Mesenchymal stem cell (in vitro differentiated cells and primary cell): ENCODE results near the gene RAD51B.

Experiments
- DNase-seq: peaks from one replicate; pipeline ENCODE4 v3.0.0-alpha.2; 2013
- H2AFZ ChIP-seq: one replicate; pipeline ENCODE4 v1.6.1; 2013; ENCODE audit warnings: low read depth, mild to moderate bottlenecking, control low read depth, inconsistent platforms, low read length, moderate library complexity
- H2AK5ac ChIP-seq: 2 replicates; pipeline ENCODE4 v1.6.1; 2013; ENCODE audit warnings: low read length, moderate library complexity, mild to moderate bottlenecking, inconsistent platforms; ENCODE audit not compliant: severe bottlenecking
- H2BK120ac ChIP-seq: one replicate; pipeline ENCODE4 v1.6.1; 2013; ENCODE audit warnings: low read depth, mild to moderate bottlenecking, inconsistent platforms, low read length, moderate library complexity
- H2BK12ac ChIP-seq, 2 experiments: one replicate each; pipeline ENCODE4 v1.6.1; 2013; ENCODE audit warnings: inconsistent platforms in 2 of 2, low read length in 2 of 2, mild to moderate bottlenecking in 2 of 2, moderate library complexity in 2 of 2, control low read depth in 1 of 2
- H2BK15ac ChIP-seq: one replicate; pipeline ENCODE4 v1.6.1; 2013; ENCODE audit warnings: mild to moderate bottlenecking, low read depth, inconsistent platforms; ENCODE audit not compliant: poor library complexity, severe bottlenecking
- H2BK5ac ChIP-seq: 2 replicates; pipeline ENCODE4 v1.6.1; 2013; ENCODE audit warnings: low read depth, mild to moderate bottlenecking, low read length, control low read depth, inconsistent platforms; ENCODE audit not compliant: poor library complexity, severe bottlenecking
- H3K14ac ChIP-seq, 2 experiments: one replicate each; pipeline ENCODE4 v1.6.1; 2013; ENCODE audit warnings: inconsistent platforms in 2 of 2, low read length in 2 of 2, control low read depth in 1 of 2, mild to moderate bottlenecking in 1 of 2, moderate library complexity in 1 of 2
- H3K18ac ChIP-seq, 2 experiments: one replicate each; pipeline ENCODE4 v1.6.1; 2013; ENCODE audit warnings: inconsistent platforms in 2 of 2, low read length in 2 of 2, control low read depth in 1 of 2, low read depth in 1 of 2, mild to moderate bottlenecking in 1 of 2
- H3K23ac ChIP-seq, 2 experiments: one replicate each; pipeline ENCODE4 v1.6.1; 2013; ENCODE audit warnings: inconsistent platforms in 2 of 2, low read length in 2 of 2, mild to moderate bottlenecking in 2 of 2, moderate library complexity in 2 of 2, control low read depth in 1 of 2
- H3K27ac ChIP-seq: 2 replicates; pipeline ENCODE4 v1.5.1; 2013; ENCODE audit warnings: mild to moderate bottlenecking, moderate library complexity, low read length, control low read depth, inconsistent platforms; ENCODE audit not compliant: poor library complexity, severe bottlenecking
- H3K27me3 ChIP-seq, 2 experiments: 2 replicates each; pipeline versions ENCODE4 v1.6.1 to v1.7.0; 2013; ENCODE audit warnings: low read length in 2 of 2, mild to moderate bottlenecking in 2 of 2, moderate library complexity in 2 of 2, control low read depth in 1 of 2, inconsistent platforms in 1 of 2; ENCODE audit not compliant: control insufficient read depth in 1 of 2, insufficient read depth in 1 of 2
- H3K36me3 ChIP-seq, 2 experiments: 2 replicates each; pipeline versions ENCODE4 v1.6.1 to v1.7.0; 2013; ENCODE audit warnings: low read length in 2 of 2, control low read depth in 1 of 2, inconsistent platforms in 1 of 2, low read depth in 1 of 2, mild to moderate bottlenecking in 1 of 2; ENCODE audit not compliant: insufficient read depth in 2 of 2, control insufficient read depth in 1 of 2
- H3K4ac ChIP-seq, 2 experiments: one replicate each; pipeline ENCODE4 v1.6.1; 2013; ENCODE audit warnings: inconsistent platforms in 2 of 2, low read length in 2 of 2, mild to moderate bottlenecking in 2 of 2, moderate library complexity in 2 of 2, control low read depth in 1 of 2, low read depth in 1 of 2
- H3K4me1 ChIP-seq: 2 replicates; pipeline ENCODE4 v1.6.1; 2013; ENCODE audit warnings: low read depth, low read length, control low read depth; ENCODE audit not compliant: control insufficient read depth, insufficient read depth
- H3K4me2 ChIP-seq: 2 replicates; pipeline ENCODE4 v1.6.1; 2013; ENCODE audit warnings: low read length, mild to moderate bottlenecking, inconsistent platforms; ENCODE audit not compliant: poor library complexity, severe bottlenecking
- H3K4me3 ChIP-seq, 2 experiments: 2 replicates each; pipeline versions ENCODE4 v1.5.1 to v1.7.0; 2013; ENCODE audit warnings: low read length in 2 of 2, mild to moderate bottlenecking in 2 of 2, control low read depth in 1 of 2, low read depth in 1 of 2; ENCODE audit not compliant: insufficient read depth in 1 of 2
- H3K79me1 ChIP-seq: replicated peaks from 2 replicates; pipeline ENCODE4 v1.6.1; 2013; ENCODE audit warnings: mild to moderate bottlenecking, control low read depth, low read length, inconsistent platforms; ENCODE audit not compliant: poor library complexity, severe bottlenecking
- H3K9ac ChIP-seq: 2 replicates; pipeline ENCODE4 v1.7.0; 2013; ENCODE audit warnings: mild to moderate bottlenecking, low read length, moderate library complexity
- H3K9me3 ChIP-seq: 2 replicates; pipeline ENCODE4 v1.7.0; 2013; ENCODE audit warnings: mild to moderate bottlenecking, low read length; ENCODE audit not compliant: control insufficient read depth
- H4K8ac ChIP-seq: one replicate; pipeline ENCODE4 v1.6.1; 2013; ENCODE audit warnings: inconsistent platforms, mild to moderate bottlenecking, low read length, moderate library complexity
- H4K91ac ChIP-seq: one replicate; pipeline ENCODE4 v1.6.1; 2013; ENCODE audit warnings: mild to moderate bottlenecking, low read length, inconsistent platforms
- WGBS: methylation state at CpG from one replicate; pipeline ENCODE4 v1.1.7; 2013; ENCODE audit warnings: mixed read lengths; 5-methylcytosine and 5-hydroxymethylcytosine counted together

Gene RAD51B

GRCh38 chr14:68268719-68269118 lies 449.1 kb downstream of the RAD51B start:
- Histone ChIP-seq H4K91ac (peak overlapping the region; percentile 56), H3K23ac (no peak overlapping the region), H3K4ac (peak overlapping the region in 1 of 2 experiments; percentile 21), H2AFZ (no peak overlapping the region), H3K4me3 (no peak overlapping the region), H2AK5ac (no peak overlapping the region), H3K4me2 (no peak overlapping the region), H3K36me3 (no peaks in the 10 kb centered on the region), H2BK120ac (no peak overlapping the region), H4K8ac (no peak overlapping the region), H3K9ac (no peak overlapping the region), H3K14ac (no peak overlapping the region), H3K79me1 (no peaks in the 10 kb centered on the region), H3K27ac (no peak overlapping the region), H3K27me3 (no peaks in the 10 kb centered on the region), H3K9me3 (no peaks in the 10 kb centered on the region), H3K18ac (peak overlapping the region; percentile 9 to 83), H2BK5ac (no peak overlapping the region), H2BK15ac (no peak overlapping the region), H3K4me1 (no peaks in the 10 kb centered on the region), H2BK12ac (peak overlapping the region; percentile 25 to 87)
- DNase-seq = peak; percentile 49
- WGBS = 80% methylated on average over 1 of the region's 1 CpG

- Histone ChIP-seq H2BK5ac (no peak overlapping the region), H3K4me1 (no peaks in the 10 kb centered on the region), H2BK12ac (peak overlapping the region; percentile 71 to 97), H2AK5ac (no peak overlapping the region), H2BK15ac (peak overlapping the region; percentile 74), H3K4me3 (no peak overlapping the region), H4K8ac (peak overlapping the region; percentile 78), H3K79me1 (no peaks in the 10 kb centered on the region), H3K36me3 (no peaks in the 10 kb centered on the region), H3K9ac (no peak overlapping the region), H3K27me3 (no peaks in the 10 kb centered on the region), H2AFZ (no peak overlapping the region), H3K4me2 (no peak overlapping the region), H2BK120ac (no peak overlapping the region), H3K27ac (no peak overlapping the region), H3K23ac (no peak overlapping the region), H3K4ac (peak overlapping the region in 1 of 2 experiments; percentile 77), H3K9me3 (no peaks in the 10 kb centered on the region), H3K14ac (peak overlapping the region in 1 of 2 experiments; percentile 80), H4K91ac (peak overlapping the region; percentile 91), H3K18ac (peak overlapping the region; percentile 9 to 83)
- WGBS = over 99% methylated on average over 6 of the region's 8 CpGs
- no peak for DNase-seq
Observed at GRCh38 chr14:68269136-68269927, 449.8 kb downstream of the RAD51B start.

GRCh38 chr14:68270342-68270741 lies 450.8 kb downstream of the RAD51B start:
- no peak overlapping the region for H3K23ac ChIP-seq

GRCh38 chr14:68271913-68272391 lies 452.4 kb downstream of the RAD51B start:
- Histone ChIP-seq H3K79me1 (no peaks in the 10 kb centered on the region), H3K4ac (no peak overlapping the region), H2AFZ (no peak overlapping the region), H3K36me3 (no peaks in the 10 kb centered on the region), H3K23ac (no peak overlapping the region), H3K27ac (no peak overlapping the region), H3K18ac (no peak overlapping the region), H2AK5ac (no peak overlapping the region), H3K4me2 (no peak overlapping the region), H3K9ac (no peak overlapping the region), H2BK12ac (no peak overlapping the region), H2BK15ac (no peak overlapping the region), H2BK5ac (no peak overlapping the region), H3K27me3 (no peaks in the 10 kb centered on the region), H3K4me1 (no peaks in the 10 kb centered on the region), H3K4me3 (no peak overlapping the region), H3K14ac (no peak overlapping the region), H4K91ac (no peak overlapping the region), H2BK120ac (no peak overlapping the region), H4K8ac (no peak overlapping the region), H3K9me3 (no peaks in the 10 kb centered on the region)
- no peak for DNase-seq
- 89% methylated on average over 4 of the region's 5 CpGs for WGBS

More at GRCh38 chr14:68270342-68270741, 450.8 kb downstream of the RAD51B start:
- Histone ChIP-seq H3K27ac (no peak overlapping the region), H3K36me3 (no peaks in the 10 kb centered on the region), H3K18ac (no peak overlapping the region), H3K4ac (no peak overlapping the region), H2BK15ac (no peak overlapping the region), H2BK5ac (no peak overlapping the region), H3K4me1 (no peaks in the 10 kb centered on the region), H3K79me1 (no peaks in the 10 kb centered on the region), H3K14ac (no peak overlapping the region), H3K4me2 (no peak overlapping the region), H3K9me3 (no peaks in the 10 kb centered on the region), H4K8ac (no peak overlapping the region), H3K4me3 (no peak overlapping the region), H4K91ac (no peak overlapping the region), H2BK12ac (no peak overlapping the region), H2BK120ac (no peak overlapping the region), H3K27me3 (no peaks in the 10 kb centered on the region), H2AK5ac (no peak overlapping the region), H2AFZ (no peak overlapping the region), H3K9ac (no peak overlapping the region)
- no peak for DNase-seq
- WGBS = 100% methylated on average over 1 of the region's 2 CpGs
